HepG2 (cell line): Measurements from ENCODE around the gene ANKRD11. TPM values are rescaled to one million over a fixed set of nuclear protein-coding genes. Genes with fewer than 3 reads are reported as not detected.

ENCODE experiments used
- BRF2 ChIP-seq: sonication (generic); formaldehyde crosslinking; IDR thresholded peaks from 2 replicates; pipeline ENCODE4 v1.8.1; 2022; ENCODE audit warnings: mild to moderate bottlenecking, missing genetic modification reagents
- CBX1 ChIP-seq: IDR thresholded peaks from one replicate; pipeline ENCODE4 v1.6.1; 2016; ENCODE audit warnings: antibody characterized with exemption, low read depth
- E2F1 ChIP-seq: sonication (generic); formaldehyde crosslinking; IDR thresholded peaks from 2 replicates; pipeline ENCODE4 v1.5.0; 2020; ENCODE audit warnings: missing genetic modification reagents
- E2F5 ChIP-seq: sonication (generic); formaldehyde crosslinking; conservative IDR thresholded peaks from 2 replicates; pipeline ENCODE4 v1.4.0; 2020; ENCODE audit warnings: missing genetic modification reagents
- HES4 ChIP-seq: sonication (generic); formaldehyde crosslinking; IDR thresholded peaks from 2 replicates; pipeline ENCODE4 v1.9.0; 2021; ENCODE audit warnings: mild to moderate bottlenecking, missing genetic modification reagents, borderline replicate concordance
- HMGXB3 ChIP-seq: sonication (generic); formaldehyde crosslinking; IDR thresholded peaks from 2 replicates; pipeline ENCODE4 v1.4.0; 2020; ENCODE audit warnings: missing genetic modification reagents, borderline replicate concordance
- HOXD1 ChIP-seq: sonication (generic); formaldehyde crosslinking; IDR thresholded peaks from 2 replicates; pipeline ENCODE4 v1.5.0; 2020; ENCODE audit warnings: missing genetic modification reagents
- KLF13 ChIP-seq: sonication (generic); formaldehyde crosslinking; IDR thresholded peaks from 2 replicates; pipeline ENCODE4 v1.4.0; 2020; ENCODE audit warnings: mild to moderate bottlenecking, missing genetic modification reagents
- NFYC ChIP-seq: IDR thresholded peaks from 2 replicates; pipeline ENCODE4 v1.6.1; 2016; ENCODE audit warnings: missing genetic modification reagents, missing compliant biosample characterization
- NR2F6 ChIP-seq, 2 experiments: IDR thresholded peaks; 2 replicates each; pipeline ENCODE4 v1.6.1; 2016; ENCODE audit warnings: antibody characterized with exemption in 1 of 2, mild to moderate bottlenecking in 1 of 2
- RBAK ChIP-seq: sonication (generic); formaldehyde crosslinking; IDR thresholded peaks from 2 replicates; pipeline ENCODE4 v1.5.1; 2020; ENCODE audit warnings: mild to moderate bottlenecking, missing genetic modification reagents
- SYNCRIP ChIP-seq: fragments of 200-400 bp; formaldehyde crosslinking; IDR thresholded peaks from 2 replicates; pipeline ENCODE4 v1.6.1; 2018; ENCODE audit warnings: mild to moderate bottlenecking, low read depth, low read length; ENCODE audit not compliant: insufficient read depth
- TBX3 ChIP-seq: fragments of 450-650 bp; IDR thresholded peaks from 2 replicates; pipeline ENCODE4 v1.6.1; 2017; ENCODE audit warnings: antibody characterized with exemption, mild to moderate bottlenecking, inconsistent platforms, borderline replicate concordance
- THAP11 ChIP-seq: IDR thresholded peaks from 2 replicates; pipeline ENCODE4 v1.6.1; 2016; ENCODE audit warnings: missing biosample characterization, missing genetic modification reagents
- ZBTB44 ChIP-seq: sonication (generic); formaldehyde crosslinking; IDR thresholded peaks from 2 replicates; pipeline ENCODE4 v1.4.0; 2020; ENCODE audit warnings: missing genetic modification reagents
- ZNF101 ChIP-seq: sonication (generic); formaldehyde crosslinking; IDR thresholded peaks from 2 replicates; pipeline ENCODE4 v1.4.0; 2020; ENCODE audit warnings: mild to moderate bottlenecking, low read depth, missing genetic modification reagents, borderline replicate concordance
- ZNF256 ChIP-seq: sonication (generic); formaldehyde crosslinking; conservative IDR thresholded peaks from 2 replicates; pipeline ENCODE4 v1.4.0; 2020; ENCODE audit warnings: missing genetic modification reagents
- ZNF333 ChIP-seq: sonication (generic); formaldehyde crosslinking; IDR thresholded peaks from 2 replicates; pipeline ENCODE4 v1.4.0; 2020; ENCODE audit warnings: mild to moderate bottlenecking, missing genetic modification reagents, borderline replicate concordance
- ZNF775 ChIP-seq: sonication (generic); formaldehyde crosslinking; IDR thresholded peaks from 2 replicates; pipeline ENCODE4 v1.4.0; 2020; ENCODE audit warnings: missing genetic modification reagents, mild to moderate bottlenecking, moderate library complexity, borderline replicate concordance
- polyA plus RNA-seq, 8 experiments: library from polyadenylated mRNA; depleted of rRNA in 3 of 8; stranded (reverse) in 7 of 8; unstranded in 1 of 8; fragments of >200 nt; fragmentation: Illumina TruSeq in 4 of 8; extraction: Trizol in 4 of 8; gene quantifications; 2 replicates each; pipeline versions ENCODE4 v1.2.1 to v1.2.3, GENCODE V29; 2011 to 2016; ENCODE audit warnings: low read depth in 4 of 8, missing spikeins in 1 of 8, mixed read lengths in 1 of 8; ENCODE audit not compliant: insufficient read depth in 1 of 8
- total RNA-seq, 5 experiments: library from RNA; depleted of rRNA; stranded (reverse); fragments of >200 nt; fragmentation: Illumina TruSeq; extraction: Trizol; gene quantifications; 2 replicates each; pipeline ENCODE4 v1.2.3, GENCODE V29; 2016; ENCODE audit warnings: low read depth in 1 of 5

ANKRD11 gene
- total and polyA plus RNA-seq, 2 of the 13 experiments (the other 11 are each of a cell fraction or from before 2014, with no cell fraction given) = 21.4 to 38.4 TPM

- TF ChIP-seq HMGXB3 (no peak), RBAK (no peak), ZNF101 (CRISPR knock-in tag) (no peak), NFYC (CRISPR knock-in tag) (no peak; the same call in 1 of the 2 replicates), E2F5 (CRISPR knock-in tag) (no peak), CBX1 (no peak), ZBTB44 (CRISPR knock-in tag) (no peak), ZNF775 (CRISPR knock-in tag) (no peak), THAP11 (peak; percentile 63), BRF2 (CRISPR knock-in tag) (no peak), ZNF256 (CRISPR knock-in tag) (no peak), NR2F6 (IDR thresholded peaks at IDR 0.05) (no peak), NR2F6 (CRISPR knock-in tag; IDR thresholded peaks at IDR 0.05) (peak; percentile 75; the same call in 1 of the 2 replicates), TBX3 (peak; percentile 15; the same call in 1 of the 2 replicates), SYNCRIP (no peak), ZNF333 (CRISPR knock-in tag) (no peak), HES4 (CRISPR knock-in tag) (no peak), HOXD1 (CRISPR knock-in tag) (no peak), KLF13 (CRISPR knock-in tag) (no peak), E2F1 (CRISPR knock-in tag) (no peak)
Measured at GRCh38 chr16:89330177-89330856, 160.0 kb downstream of the ANKRD11 start (continued).
